GM21825 (cell line): ENCODE results near the gene POPDC2.

Experiments used
- ATAC-seq: cut with Tn5 transposase; IDR thresholded peaks from one replicate; pipeline ENCODE4 v1.9.1; 2021; ENCODE audit warnings: mild to moderate bottlenecking, moderate library complexity; ENCODE audit not compliant: unreplicated experiment

The POPDC2 gene

DNA sequence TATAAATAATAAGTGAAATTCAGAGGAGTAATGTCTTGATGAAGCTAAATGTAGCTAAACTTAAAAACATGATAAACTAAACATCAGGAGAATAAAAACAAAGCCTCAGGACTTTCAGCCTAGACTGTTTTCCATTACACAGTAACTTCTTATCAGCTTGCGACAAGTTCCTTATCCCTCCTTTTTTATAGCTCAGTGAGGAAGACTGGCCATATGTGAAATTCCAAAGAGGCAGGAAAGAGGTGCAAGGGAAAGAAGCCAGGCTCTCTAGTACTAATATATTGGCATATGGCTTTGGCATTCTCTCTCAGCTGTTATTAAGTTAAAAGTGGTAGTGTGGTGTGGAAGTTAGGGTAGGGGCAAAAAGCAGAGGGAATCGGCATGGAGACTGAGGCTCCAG is 12.4 kb upstream of the POPDC2 start:
- ATAC-seq: no peak

DNA sequence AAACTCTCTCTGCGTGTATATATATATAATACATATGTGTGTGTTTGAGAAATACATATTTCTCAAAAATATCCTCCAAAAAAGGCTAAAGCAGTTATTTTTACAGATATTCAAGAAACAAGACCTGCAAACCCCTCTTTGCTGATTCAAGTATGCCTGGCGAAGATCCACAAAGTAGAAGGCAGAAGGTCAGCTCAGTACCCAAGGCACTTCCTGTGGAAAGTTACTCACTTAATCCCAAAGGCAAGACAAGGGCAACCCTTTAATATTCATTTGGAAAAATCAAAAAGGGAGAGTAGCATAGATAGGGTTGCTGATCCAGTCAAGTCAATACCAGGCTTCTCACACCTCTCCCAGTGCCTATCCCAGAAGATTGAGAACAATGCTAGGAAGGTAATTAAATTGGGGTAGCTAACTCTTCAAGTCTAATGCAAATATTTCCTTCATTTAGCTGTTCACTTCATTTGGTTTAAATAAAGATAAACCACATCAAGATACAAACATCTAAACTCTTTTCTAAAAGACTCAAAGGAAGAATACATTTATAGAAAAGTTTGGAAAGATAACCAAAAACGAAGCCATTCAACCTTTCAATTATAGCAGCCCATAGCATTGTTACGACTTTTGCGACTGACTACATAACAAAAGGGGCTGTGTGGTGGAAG is 9.6 kb upstream of the POPDC2 start:
- no peak for ATAC-seq

DNA sequence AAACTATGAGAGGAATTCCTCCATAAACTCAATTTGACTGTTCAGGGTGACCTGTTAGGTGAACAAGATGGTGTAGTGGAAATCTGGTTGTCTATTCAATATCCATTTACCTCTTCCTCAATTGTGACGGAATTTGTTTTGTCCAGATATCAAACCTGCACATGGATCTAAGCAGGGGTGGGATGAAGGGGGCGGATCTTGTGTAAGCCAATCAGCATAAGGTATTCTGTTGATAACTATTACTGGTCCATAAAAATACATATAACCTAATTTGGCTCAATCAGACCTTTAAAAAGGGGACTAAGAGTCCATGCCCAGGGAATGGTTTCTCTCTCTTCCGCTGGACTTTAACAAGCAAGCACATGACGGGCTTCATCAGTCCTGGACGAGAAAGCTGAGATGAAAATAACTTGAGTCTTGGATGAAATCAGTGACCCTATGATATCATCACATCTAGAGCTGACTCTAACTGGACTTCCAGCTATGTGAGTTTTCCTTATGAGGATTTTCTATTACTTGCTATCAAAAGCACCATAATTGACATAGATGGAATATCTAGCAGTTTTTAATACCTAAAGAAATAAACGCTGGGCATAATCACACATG is 5.7 kb upstream of the POPDC2 start:
- ATAC-seq: no peak

DNA sequence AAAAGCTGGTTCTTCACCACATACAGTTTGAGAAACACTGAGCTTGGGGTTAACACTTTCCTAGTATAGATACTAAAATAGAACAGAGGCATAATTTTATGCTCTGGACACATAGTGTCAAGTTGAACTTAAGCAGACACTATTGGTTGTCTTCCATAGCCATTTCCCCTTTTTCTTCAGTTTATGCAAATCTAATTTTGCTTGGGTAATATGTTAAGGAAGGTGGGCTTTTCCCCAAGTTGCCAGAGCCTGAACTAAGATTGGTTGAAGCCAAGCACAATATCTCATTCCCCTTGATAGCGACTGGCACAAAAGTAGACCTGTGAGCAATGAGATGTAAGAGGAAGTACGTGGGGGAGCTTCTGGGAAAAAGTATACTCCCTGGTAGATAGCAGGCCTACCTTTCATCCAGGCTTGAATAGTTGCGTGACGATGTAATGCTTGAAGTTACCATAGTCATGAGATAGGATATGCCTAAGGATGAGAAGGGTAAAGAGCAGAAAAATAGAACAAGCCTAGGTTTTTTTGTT is 4.5 kb upstream of the POPDC2 start:
- no peak for ATAC-seq

DNA sequence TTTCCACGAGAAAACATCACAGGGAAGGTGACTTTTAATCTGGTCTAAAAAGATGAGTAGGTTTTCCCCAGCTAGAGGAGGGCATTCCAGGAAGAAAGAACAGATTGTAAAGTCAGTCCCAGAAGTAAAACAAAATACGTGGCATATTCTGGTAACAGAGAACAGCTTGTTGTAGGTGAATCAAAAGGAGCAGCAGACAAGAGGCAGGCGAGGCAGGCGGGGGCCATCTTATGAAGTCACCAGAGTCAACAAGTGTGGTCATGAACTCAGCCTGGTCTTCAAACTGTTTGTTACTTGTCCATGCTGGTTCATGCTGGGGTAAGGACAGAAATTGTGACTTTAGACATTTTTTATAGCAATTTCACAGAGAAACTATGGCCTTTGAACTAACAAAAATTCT is 4.0 kb upstream of the POPDC2 start:
- no peak for ATAC-seq

DNA sequence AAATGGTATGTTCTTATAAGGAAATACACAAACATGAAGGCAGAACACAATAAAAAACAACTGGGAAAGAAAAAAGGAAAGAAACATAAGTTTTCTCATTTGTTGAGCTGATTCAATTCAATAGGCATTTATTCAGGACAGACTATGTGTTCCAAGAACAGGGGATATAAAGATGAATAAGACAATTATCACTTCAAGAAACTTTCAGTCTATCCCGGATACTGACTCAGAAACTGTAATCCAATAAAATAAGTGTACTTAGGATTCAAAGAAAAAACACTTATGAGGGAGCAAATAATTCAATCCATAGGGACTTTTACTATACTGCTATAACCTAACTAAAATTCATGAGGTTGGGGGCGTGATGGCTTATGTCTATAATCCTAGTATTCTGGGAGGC is 3.5 kb upstream of the POPDC2 start:
- ATAC-seq: no peak

DNA sequence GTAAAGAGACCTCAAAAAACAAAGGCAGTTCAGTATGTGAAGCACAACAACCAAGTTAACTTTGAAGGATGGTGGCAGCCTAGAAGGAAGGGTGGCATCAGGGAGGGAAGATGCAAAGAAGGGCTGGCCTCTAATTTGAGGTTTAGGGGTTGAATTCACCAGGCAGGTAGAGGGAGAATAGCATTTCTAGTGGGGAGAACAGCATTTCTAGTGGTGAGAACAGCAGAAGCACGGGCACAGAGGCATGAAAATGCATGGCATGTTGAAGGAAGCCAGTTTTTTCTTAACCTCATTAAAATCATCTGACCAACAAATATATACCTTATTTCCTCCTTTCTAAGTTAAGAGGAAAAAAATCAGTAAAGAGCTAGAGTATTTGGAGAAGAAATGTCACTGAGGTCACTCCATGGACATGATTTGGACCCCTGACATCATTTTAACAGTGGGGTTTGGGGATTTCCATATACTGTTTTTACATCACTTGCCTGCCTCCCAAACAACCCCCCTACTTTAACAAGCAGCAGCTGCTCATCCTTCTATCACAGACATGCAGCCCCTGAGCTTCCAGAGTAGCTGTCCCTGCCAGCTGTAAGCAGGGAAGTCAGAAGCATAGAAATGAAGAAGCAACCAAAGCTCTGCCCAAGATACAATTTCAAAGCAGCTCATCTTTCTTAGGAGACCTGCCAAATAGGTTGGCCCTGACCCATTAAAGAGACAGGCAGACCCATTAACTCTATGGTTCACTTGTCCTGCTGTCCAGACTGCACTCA is 2.4 kb upstream of the POPDC2 start:
- no peak for ATAC-seq

DNA sequence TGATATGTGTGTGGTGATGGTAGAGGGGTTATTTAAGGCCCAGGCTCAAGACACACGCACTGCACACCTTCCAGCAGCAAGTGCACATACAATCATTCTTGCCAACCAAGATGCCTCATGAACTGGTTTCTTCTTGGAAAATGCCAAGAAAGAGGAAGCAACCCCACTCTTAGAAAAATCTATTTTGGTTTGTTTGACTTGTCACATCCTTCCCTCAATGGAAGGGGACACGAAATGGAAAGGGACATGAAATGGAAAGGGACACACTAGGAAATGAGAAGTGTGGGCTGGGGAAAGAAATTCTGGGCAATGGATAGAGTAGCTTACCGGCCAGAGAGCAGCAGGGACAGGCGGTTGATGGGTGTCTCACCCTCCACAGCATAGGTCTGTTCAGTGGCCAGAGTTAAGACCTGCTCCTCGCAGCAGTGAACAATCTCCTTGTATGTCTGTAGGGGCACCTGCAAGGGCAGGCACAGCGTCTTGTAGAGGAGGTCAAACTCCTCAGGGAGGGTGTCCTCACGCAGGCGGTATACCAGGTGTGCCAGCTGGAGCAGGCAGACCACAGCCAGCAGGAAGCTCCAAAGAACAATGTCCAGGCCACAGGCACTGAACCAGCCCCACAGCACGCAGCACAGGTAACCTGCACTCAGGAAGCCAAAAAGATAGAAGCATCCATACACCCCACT is 640 bp downstream of the POPDC2 start:
- no peak for ATAC-seq

DNA sequence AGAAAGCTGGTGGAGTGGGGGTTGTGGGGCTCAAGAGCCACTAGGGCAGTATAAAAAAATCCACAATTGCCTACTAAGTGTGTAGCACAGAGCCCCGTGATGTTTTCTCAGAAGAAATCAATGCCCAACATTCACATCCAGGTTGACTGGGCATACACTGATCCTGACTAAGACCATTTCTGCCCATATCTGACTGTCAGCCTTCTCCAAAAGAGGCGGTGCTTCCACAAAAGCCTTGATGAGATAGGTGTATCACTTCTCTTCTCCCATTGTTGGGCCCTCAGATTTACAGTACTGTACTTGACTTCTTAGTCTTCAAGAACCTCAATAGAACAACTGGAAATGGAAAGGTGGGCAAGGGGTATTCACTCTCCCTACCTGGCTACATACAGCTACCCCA is 1.4 kb downstream of the POPDC2 start:
- no peak for ATAC-seq

DNA sequence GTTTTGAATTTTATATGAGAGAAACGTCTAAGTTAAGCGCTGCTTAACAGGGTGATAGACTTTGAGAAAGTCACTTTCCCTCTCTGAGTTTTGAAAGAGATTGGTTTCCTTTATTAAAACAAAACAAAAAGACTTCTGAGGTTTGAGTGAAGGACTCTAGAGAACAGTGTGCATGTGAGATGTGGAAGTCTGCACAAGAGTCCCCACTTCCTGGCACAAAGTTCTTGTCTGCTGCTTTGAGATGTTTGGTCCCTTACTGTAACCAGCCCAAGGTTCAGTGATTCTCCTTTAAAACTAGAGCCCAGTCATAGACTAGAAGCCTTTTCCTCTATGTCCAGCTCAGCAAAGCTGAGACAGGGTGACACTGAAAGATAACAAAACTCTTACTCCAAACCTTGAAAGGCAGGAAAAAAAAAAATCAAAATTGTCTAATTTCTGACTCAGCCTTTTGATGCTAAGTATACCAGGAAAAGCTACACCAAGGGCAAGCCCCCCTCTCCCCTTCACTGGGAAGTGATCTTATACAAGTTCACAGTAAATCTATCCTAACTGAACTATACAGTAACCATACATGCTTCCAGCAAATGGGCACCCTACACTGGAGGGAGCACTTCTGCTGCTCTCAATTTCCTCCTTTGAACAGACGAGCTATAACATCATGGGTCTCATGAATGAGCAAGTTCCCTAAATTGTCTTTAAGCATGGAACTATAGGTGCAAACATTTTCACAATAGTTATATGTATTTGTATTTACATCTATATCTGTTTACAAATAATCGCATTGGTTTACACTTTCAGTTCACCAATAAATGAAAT is 2.3 kb downstream of the POPDC2 start:
- no peak for ATAC-seq

DNA sequence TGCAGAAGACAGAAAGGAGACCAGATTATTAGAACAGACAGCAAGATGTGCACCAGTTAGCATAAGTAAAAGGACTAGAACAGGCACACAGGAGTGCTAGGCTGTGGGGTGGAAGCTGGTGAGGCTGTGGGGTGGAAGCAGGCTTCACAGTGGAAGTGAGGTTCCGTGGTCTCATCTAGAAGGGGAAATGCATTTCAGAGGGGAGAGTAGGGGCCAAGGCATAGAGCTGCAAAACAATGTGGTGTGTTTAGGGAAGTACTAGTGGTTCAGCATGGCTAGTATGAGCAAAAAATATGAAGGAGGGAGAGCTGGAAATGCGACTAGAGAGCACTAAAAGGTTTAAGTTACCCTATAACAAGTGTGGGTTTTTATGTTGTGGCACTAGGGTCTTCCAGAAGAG is 6.5 kb downstream of the POPDC2 start:
- ATAC-seq: no peak

DNA sequence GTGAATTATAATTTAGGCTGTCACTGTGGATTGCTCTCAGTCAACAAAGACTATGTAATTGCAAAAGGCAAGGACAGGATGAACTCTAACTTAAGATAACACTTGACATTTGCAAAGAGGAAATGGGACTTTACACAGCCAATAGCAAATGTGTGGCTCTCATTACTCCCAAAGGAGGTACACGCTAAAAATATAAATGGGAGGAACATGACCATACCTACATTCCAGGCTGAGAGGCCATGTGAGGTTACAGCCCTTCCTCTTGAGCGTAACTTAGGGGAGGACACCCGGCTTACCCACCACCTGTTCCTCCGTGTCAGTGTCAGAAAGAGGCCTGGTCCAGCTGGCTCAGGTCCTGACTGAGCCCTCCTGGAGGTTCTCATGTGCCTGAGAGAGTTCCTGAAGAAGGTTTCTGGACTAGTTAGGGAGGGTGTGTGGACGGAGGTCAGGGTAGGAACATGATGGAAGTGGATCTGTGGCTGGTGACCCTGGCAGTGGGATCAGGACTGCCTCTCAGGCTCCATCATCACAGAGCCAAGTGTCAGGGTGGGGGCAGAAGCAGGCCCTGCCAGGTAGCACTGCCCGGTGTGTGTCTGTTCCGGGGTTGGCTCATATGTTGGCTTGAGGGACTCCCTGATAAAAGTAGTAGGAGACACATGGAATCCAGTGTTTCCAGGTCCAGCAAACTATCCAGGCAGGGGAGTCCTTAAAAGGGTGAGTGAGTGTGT is 7.9 kb downstream of the POPDC2 start:
- no peak for ATAC-seq

DNA sequence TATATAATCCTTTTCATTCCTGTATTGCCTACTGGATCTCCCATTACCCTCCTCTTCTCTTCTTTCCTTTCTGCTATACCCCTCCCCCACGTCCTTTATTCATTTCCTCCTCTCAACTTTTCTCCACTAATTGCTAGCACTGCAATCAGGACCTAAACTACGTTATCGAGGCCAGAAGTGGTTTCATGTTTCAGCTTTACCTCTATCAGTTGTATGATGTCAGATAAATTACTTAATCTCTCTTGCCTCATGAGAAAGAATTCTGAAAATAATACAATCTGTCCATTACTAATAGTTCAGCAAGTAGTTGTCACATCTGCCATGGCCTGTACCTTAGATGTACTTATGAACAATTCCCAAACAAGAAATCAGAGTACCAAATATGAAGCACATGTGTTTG is 10.6 kb downstream of the POPDC2 start:
- ATAC-seq: no peak

DNA sequence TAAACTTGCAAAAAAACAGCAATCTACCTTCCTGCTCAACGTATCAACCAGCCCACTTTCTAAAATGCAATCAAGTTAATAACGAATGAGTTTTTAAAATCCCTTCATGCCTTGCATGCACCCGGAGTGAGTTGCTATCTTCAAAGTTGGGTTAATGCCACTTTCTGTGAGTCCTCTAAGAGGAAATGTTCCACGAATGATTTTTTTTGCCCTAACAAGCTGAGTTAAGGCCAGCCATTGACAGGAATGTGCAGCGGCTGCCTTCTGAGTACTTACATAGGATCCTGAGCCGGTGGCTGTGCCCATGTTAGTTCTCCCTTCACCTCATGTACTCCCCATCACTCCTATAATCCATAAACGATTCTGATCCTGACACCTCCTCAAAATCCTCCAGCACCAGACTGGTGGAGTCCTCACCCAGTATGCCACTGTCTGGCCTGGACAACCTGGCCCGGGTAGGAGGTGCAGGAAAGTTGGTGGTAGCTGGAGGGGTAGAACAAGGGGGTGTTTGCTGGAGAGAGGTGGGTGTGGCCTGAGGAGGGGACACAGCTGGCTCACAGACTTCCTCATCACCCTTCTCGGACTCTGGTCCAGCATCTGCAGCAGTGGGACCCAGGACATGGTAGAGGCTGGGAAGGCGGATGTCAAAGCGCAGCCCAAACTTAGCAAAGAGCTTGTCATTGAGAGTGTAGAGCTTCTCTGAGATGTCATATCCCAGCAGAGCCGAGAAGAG is 12.4 kb downstream of the POPDC2 start:
- ATAC-seq: no peak

DNA sequence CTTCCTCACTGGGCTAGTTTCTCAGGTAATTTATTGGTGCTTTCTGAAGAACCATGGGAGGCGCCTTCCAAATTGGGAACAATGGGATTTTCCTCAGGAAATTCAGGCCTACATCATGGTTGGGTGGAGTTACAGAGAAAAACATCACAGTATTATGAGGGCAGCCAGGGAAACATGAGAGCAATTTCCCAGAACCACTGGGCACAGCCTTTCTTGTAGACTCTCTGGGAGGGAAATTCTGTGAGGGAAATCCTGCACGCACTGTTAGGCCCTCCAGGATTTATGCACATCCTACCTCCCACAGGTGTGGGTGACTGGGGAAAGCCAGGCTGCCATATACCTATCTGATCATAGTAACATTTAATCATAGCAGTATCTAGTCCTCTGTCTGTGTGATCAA is 13.2 kb downstream of the POPDC2 start:
- ATAC-seq: no peak

DNA sequence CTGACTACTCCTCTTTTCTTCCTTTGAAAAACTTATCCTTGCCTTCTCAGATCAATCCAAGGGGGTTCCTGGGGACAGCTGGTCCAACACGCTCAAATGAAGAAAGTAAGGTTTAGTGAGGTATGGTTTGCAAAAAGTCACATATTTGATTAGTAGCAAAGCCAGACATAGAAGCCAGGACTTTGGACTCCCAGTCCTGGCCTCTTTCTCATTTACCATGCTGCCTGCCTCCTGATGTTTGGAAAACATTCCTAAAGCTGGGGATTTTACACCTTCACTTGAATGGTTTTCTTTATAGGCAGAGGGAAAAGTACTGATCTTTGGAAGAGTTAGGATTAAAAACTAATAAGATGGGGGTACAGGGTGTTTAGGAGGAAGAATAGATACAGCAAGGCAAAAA is 14.6 kb downstream of the POPDC2 start:
- ATAC-seq: no peak

DNA sequence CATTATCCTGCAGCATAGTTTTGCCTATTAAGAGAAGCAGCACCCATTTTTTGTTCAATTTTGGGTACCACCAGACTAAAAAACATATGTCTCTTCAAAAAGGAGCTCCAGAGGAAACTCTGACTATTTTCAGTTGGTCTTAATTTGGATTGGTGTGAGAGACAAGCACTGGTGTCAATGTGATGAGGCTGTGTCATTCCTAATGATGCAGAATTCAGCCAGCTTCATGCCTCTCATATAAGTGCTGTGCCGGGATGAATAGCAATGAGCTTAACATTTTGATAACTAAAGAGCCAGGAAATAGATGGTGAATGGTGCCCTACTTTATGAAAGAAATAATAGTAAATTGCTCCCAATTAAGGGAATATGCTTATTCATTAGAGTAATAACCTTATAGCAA is 15.9 kb downstream of the POPDC2 start:
- ATAC-seq: no peak

DNA sequence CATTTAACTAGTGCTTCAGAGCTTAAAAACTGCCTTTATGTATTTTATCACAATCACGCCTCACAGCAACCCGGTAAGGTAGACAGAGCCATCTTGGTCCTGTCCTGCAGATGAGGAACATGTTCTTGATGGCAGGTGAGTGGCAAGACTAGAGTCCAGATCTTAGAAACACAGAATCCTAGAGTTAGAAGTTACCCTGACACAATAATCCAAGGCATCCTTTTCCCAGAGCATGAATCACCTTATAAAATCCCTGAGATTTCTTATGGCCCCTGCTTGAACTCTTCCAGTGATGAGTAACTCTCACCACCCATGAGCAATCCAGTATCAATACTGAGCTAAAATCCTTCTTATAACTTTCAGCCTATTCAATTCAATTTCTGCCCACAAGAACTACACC is 16.9 kb downstream of the POPDC2 start:
- no peak for ATAC-seq

DNA sequence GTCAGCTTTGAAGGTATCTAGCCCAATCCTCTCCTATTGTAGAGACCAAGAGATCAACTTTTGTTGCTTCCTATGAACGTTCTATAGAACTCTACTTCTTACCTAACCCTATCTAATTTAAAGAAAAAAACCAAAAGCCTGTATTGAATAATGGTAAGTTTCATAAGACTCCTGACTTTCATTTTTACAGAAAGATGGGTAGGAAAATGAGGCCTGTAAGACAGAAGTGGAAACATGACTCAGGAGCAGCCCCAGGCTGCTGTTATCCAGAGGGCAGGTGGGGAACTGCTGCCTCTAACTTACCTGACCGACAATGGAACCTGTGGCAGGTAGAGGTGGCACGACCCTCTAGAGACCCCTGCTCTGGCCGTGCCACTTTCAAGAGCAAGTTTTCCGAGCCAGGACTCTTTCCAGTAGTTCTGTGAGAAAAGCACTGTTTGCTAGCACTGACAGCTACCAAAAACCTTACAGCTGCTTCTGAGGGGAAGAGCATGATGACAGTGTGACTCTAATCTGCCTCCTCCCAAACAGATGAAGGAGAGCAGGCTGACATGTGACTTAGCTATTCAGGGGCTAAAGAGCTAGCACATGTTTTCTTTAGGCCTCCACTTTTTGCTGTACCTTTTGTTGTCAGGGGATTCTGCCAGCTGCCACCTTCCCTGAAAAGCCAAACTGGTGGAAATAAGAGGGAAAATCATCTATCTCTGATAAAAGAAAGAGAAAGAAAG is 17.5 kb downstream of the POPDC2 start:
- ATAC-seq: no peak
